SJSA1 (cell line): ENCODE results near the gene CDH22. TPM values are rescaled to one million over a fixed set of nuclear protein-coding genes. Genes with fewer than 3 reads are reported as not detected.
A peak's percentile ranks its signal among the peaks of the same experiment; 100 is the strongest.

Source experiments
- DNase-seq, 2 experiments: peaks; one replicate each; pipeline ENCODE4 v3.0.0-alpha.2; 2015 to 2020; ENCODE audit warnings: low spot score in 2 of 2, low read depth in 1 of 2
- H3K27ac ChIP-seq: fragments of 250-450 bp; sonication (Bioruptor Pico); 2 replicates; pipeline ENCODE4 v1.5.1; 2020; ENCODE audit warnings: mild to moderate bottlenecking, moderate library complexity
- H3K27me3 ChIP-seq: fragments of 250-450 bp; sonication (Bioruptor Pico); replicated peaks from 2 replicates; pipeline ENCODE4 v1.5.1; 2020; ENCODE audit warnings: mild to moderate bottlenecking, moderate library complexity
- H3K36me3 ChIP-seq: fragments of 250-450 bp; sonication (Bioruptor Pico); 2 replicates; pipeline ENCODE4 v1.5.1; 2020; ENCODE audit warnings: mild to moderate bottlenecking
- H3K4me1 ChIP-seq: fragments of 250-450 bp; sonication (Bioruptor Pico); replicated peaks from 2 replicates; pipeline ENCODE4 v1.6.1; 2021; ENCODE audit warnings: mild to moderate bottlenecking
- H3K4me3 ChIP-seq: fragments of 250-450 bp; sonication (Bioruptor Pico); 2 replicates; pipeline ENCODE4 v1.5.1; 2020; ENCODE audit warnings: mild to moderate bottlenecking
- H3K9me3 ChIP-seq: fragments of 250-450 bp; sonication (Bioruptor Pico); replicated peaks from 2 replicates; pipeline ENCODE4 v1.5.1; 2020; ENCODE audit warnings: mild to moderate bottlenecking
- total RNA-seq: library from RNA; depleted of rRNA; stranded (reverse); fragments of >200 nt; shearing (Covaris generic); gene quantifications from 2 replicates; pipeline ENCODE4 v1.2.3, GENCODE V29; 2014

Gene CDH22
- total RNA-seq, 1 experiment from 2014 or later, result not detected

- Histone ChIP-seq H3K4me1 (peaks cover 13% of the 10 kb centered on the region), H3K27ac (no peak overlapping the region), H3K36me3 (no peaks in the 10 kb centered on the region), H3K4me3 (no peak overlapping the region), H3K27me3 (peaks cover 92% of the 10 kb centered on the region), H3K9me3 (no peaks in the 10 kb centered on the region; the same call in 1 of the 2 replicates)
- no peak for DNase-seq
These were observed 2.3 kb downstream of the CDH22 start for GRCh38 chr20:46305973-46306360.

GRCh38 chr20:46305331-46305972, 2.8 kb downstream of the CDH22 start:
- Histone ChIP-seq H3K9me3 (no peaks in the 10 kb centered on the region; the same call in 1 of the 2 replicates), H3K27me3 (peaks cover 92% of the 10 kb centered on the region), H3K27ac (no peak overlapping the region), H3K4me1 (peaks cover 13% of the 10 kb centered on the region), H3K36me3 (no peaks in the 10 kb centered on the region), H3K4me3 (no peak overlapping the region)
- no peak for DNase-seq

- H3K4me3 ChIP-seq, result no peak overlapping the region
- peaks cover 13% of the 10 kb centered on the region for H3K4me1 ChIP-seq
- no peaks in the 10 kb centered on the region; the same call in 1 of the 2 replicates for H3K9me3 ChIP-seq
- no peak for DNase-seq
- H3K36me3 ChIP-seq, result no peaks in the 10 kb centered on the region
- peaks cover 88% of the 10 kb centered on the region for H3K27me3 ChIP-seq
- no peak overlapping the region for H3K27ac ChIP-seq
These were observed 3.4 kb downstream of the CDH22 start for GRCh38 chr20:46304852-46305251.

- H3K27ac ChIP-seq, result no peak overlapping the region
- H3K36me3 ChIP-seq, result no peaks in the 10 kb centered on the region
- H3K4me1 ChIP-seq, result peaks cover 13% of the 10 kb centered on the region
- H3K27me3 ChIP-seq, result peaks cover 85% of the 10 kb centered on the region
- H3K4me3 ChIP-seq, result no peak overlapping the region
- H3K9me3 ChIP-seq, result no peaks in the 10 kb centered on the region; the same call in 1 of the 2 replicates
- peak in 1 of 2 experiments; percentile 16 for DNase-seq
These were observed 3.9 kb downstream of the CDH22 start for GRCh38 chr20:46304361-46304760.

GRCh38 chr20:46303176-46303956, 4.9 kb downstream of the CDH22 start:
- H3K36me3 ChIP-seq, result no peaks in the 10 kb centered on the region
- H3K27ac ChIP-seq, result no peak overlapping the region
- no peak overlapping the region for H3K4me3 ChIP-seq
- H3K27me3 ChIP-seq, result peaks cover 80% of the 10 kb centered on the region
- H3K4me1 ChIP-seq, result peaks cover 13% of the 10 kb centered on the region
- DNase-seq, result no peak
- no peaks in the 10 kb centered on the region for H3K9me3 ChIP-seq

GRCh38 chr20:46302106-46302505, 6.2 kb downstream of the CDH22 start:
- H3K9me3 ChIP-seq, result no peaks in the 10 kb centered on the region
- H3K4me3 ChIP-seq, result no peak overlapping the region
- H3K27me3 ChIP-seq, result peaks cover 75% of the 10 kb centered on the region
- no peak overlapping the region for H3K27ac ChIP-seq
- peaks cover under 1% of the 10 kb centered on the region; the same call in 1 of the 2 replicates for H3K4me1 ChIP-seq
- no peak for DNase-seq
- H3K36me3 ChIP-seq, result no peaks in the 10 kb centered on the region

GRCh38 chr20:46300281-46300680, 8.0 kb downstream of the CDH22 start:
- Histone ChIP-seq H3K27me3 (peaks cover 75% of the 10 kb centered on the region), H3K4me1 (no peaks in the 10 kb centered on the region), H3K4me3 (no peak overlapping the region), H3K36me3 (no peaks in the 10 kb centered on the region), H3K9me3 (no peaks in the 10 kb centered on the region), H3K27ac (no peak overlapping the region)
- DNase-seq, result no peak

GRCh38 chr20:46299078-46299477, 9.2 kb downstream of the CDH22 start:
- H3K27me3 ChIP-seq, result peaks cover 69% of the 10 kb centered on the region
- no peak overlapping the region for H3K27ac ChIP-seq
- H3K4me3 ChIP-seq, result no peak overlapping the region
- H3K9me3 ChIP-seq, result no peaks in the 10 kb centered on the region
- H3K36me3 ChIP-seq, result no peaks in the 10 kb centered on the region
- DNase-seq, result no peak
- H3K4me1 ChIP-seq, result no peaks in the 10 kb centered on the region

GRCh38 chr20:46298374-46298773, 9.9 kb downstream of the CDH22 start:
- Histone ChIP-seq H3K9me3 (no peaks in the 10 kb centered on the region), H3K4me1 (no peaks in the 10 kb centered on the region), H3K4me3 (no peak overlapping the region), H3K27ac (no peak overlapping the region), H3K36me3 (no peaks in the 10 kb centered on the region), H3K27me3 (peaks cover 68% of the 10 kb centered on the region)
- no peak for DNase-seq

GRCh38 chr20:46296526-46297250, 11.6 kb downstream of the CDH22 start:
- DNase-seq, result no peak
- Histone ChIP-seq H3K4me1 (no peaks in the 10 kb centered on the region), H3K36me3 (no peaks in the 10 kb centered on the region), H3K4me3 (no peak overlapping the region), H3K27ac (no peak overlapping the region), H3K9me3 (no peaks in the 10 kb centered on the region), H3K27me3 (peaks cover 54% of the 10 kb centered on the region)

- Histone ChIP-seq H3K36me3 (no peaks in the 10 kb centered on the region), H3K4me1 (no peaks in the 10 kb centered on the region), H3K27me3 (peaks cover 45% of the 10 kb centered on the region), H3K9me3 (no peaks in the 10 kb centered on the region), H3K4me3 (no peak overlapping the region), H3K27ac (no peak overlapping the region)
- DNase-seq, result peak in 1 of 2 experiments; percentile 9
These were observed 15.2 kb downstream of the CDH22 start for GRCh38 chr20:46293084-46293483.

GRCh38 chr20:46291401-46291800, 16.9 kb downstream of the CDH22 start:
- Histone ChIP-seq H3K9me3 (no peaks in the 10 kb centered on the region), H3K27me3 (peaks cover 43% of the 10 kb centered on the region), H3K4me1 (no peaks in the 10 kb centered on the region), H3K27ac (no peak overlapping the region), H3K4me3 (no peak overlapping the region), H3K36me3 (no peaks in the 10 kb centered on the region)
- DNase-seq, result no peak

GRCh38 chr20:46289432-46289831, 18.9 kb downstream of the CDH22 start:
- H3K36me3 ChIP-seq, result no peaks in the 10 kb centered on the region
- DNase-seq, result no peak
- H3K4me1 ChIP-seq, result no peaks in the 10 kb centered on the region
- H3K27me3 ChIP-seq, result peaks cover 38% of the 10 kb centered on the region
- H3K27ac ChIP-seq, result no peak overlapping the region
- H3K9me3 ChIP-seq, result no peaks in the 10 kb centered on the region
- H3K4me3 ChIP-seq, result no peak overlapping the region

GRCh38 chr20:46286977-46287376, 21.3 kb downstream of the CDH22 start:
- H3K4me3 ChIP-seq, result no peak overlapping the region
- no peaks in the 10 kb centered on the region for H3K36me3 ChIP-seq
- DNase-seq, result no peak
- H3K4me1 ChIP-seq, result no peaks in the 10 kb centered on the region
- H3K27ac ChIP-seq, result no peak overlapping the region
- no peaks in the 10 kb centered on the region for H3K9me3 ChIP-seq
- H3K27me3 ChIP-seq, result peaks cover 51% of the 10 kb centered on the region
